Measurements from ENCODE around the gene PROP1.
"Not testable (repeated sequence)": the region's sequence is repeated elsewhere in the genome, so short reads cannot be mapped to it uniquely, and the experiment has no call there.

- TF ChIP-seq ZNF274 (IDR thresholded peaks at IDR 0.05; ENCODE audit: low read depth, low read length); YY1 (IDR thresholded peaks at IDR 0.05; ENCODE audit: insufficient read depth, insufficient read length): not testable (repeated sequence)
These were observed 10.6 kb upstream of the PROP1 start for GRCh38 chr5:178006536-178007231.

All from NT2/D1 (cell line).